HL-60 (cell line): ENCODE data around the gene TANC1.

Source experiments
- DNase-seq, 2 experiments: peaks; one replicate each; pipeline ENCODE4 v3.0.0-alpha.2; 2010 to 2020; ENCODE audit warnings: low read depth in 1 of 2, low spot score in 1 of 2
- H3K27ac ChIP-seq: fragments of 250-450 bp; sonication (Bioruptor Pico); replicated peaks from 2 replicates; pipeline ENCODE4 v1.5.1; 2020; ENCODE audit warnings: mild to moderate bottlenecking, moderate library complexity
- H3K27me3 ChIP-seq: fragments of 250-450 bp; sonication (Bioruptor Pico); 2 replicates; pipeline ENCODE4 v1.5.1; 2021; ENCODE audit warnings: mild to moderate bottlenecking, moderate library complexity; ENCODE audit not compliant: insufficient read depth, poor library complexity, severe bottlenecking
- H3K4me3 ChIP-seq: replicated peaks from 2 replicates; pipeline ENCODE4 v1.5.1; 2011; ENCODE audit warnings: mild to moderate bottlenecking, control low read depth, low read length; ENCODE audit not compliant: insufficient read depth
- GABPA ChIP-seq: IDR thresholded peaks from 2 replicates; pipeline ENCODE4 v1.6.1; 2012; ENCODE audit warnings: low read depth
- POLR2AphosphoS5 ChIP-seq: IDR thresholded peaks from 2 replicates; pipeline ENCODE4 v1.6.1; 2012; ENCODE audit warnings: low read depth
- SPI1 ChIP-seq: IDR thresholded peaks from 2 replicates; pipeline ENCODE4 v1.6.1; 2012; ENCODE audit warnings: low read depth, mild to moderate bottlenecking, borderline replicate concordance
- TF ChIP-seq, protein P1 (sequence below): IDR thresholded peaks from one replicate; pipeline ENCODE4 v1.5.1; 2011; ENCODE audit warnings: low read length, control low read depth, inconsistent platforms; ENCODE audit not compliant: insufficient read depth
- TF ChIP-seq, protein P2 (sequence below): IDR thresholded peaks from 2 replicates; pipeline ENCODE4 v1.6.1; 2012; ENCODE audit warnings: low read depth; ENCODE audit not compliant: insufficient replicate concordance

Gene TANC1

DNA sequence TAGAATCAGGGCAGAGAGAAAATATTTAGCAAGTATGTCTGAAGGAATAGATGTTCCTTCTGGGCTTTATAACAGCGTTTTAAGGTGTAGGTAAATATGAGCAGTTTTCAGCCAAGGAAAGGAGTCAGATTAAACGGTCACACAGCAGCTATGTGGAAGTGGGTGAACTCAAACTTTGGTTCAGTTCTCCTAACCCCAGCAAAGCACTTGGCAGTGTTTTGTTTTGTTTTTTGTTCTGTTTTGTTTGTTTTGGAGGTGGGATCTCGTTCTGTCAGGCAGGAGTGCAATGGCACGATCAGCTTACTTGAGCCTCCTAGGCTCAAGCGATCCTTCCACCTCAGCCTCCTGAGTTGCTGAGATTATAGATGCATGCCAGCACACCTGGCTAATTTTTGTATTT, 24.6 kb downstream of the TANC1 start:
- Histone ChIP-seq H3K27me3 (peaks cover 2% of the 10 kb centered on the region), H3K4me3 (no peak overlapping the region), H3K27ac (no peak overlapping the region)
- DNase-seq: no peak
- no peak for TF ChIP-seq SPI1
- TF ChIP-seq GABPA: no peak
- TF ChIP-seq, protein P1, sequence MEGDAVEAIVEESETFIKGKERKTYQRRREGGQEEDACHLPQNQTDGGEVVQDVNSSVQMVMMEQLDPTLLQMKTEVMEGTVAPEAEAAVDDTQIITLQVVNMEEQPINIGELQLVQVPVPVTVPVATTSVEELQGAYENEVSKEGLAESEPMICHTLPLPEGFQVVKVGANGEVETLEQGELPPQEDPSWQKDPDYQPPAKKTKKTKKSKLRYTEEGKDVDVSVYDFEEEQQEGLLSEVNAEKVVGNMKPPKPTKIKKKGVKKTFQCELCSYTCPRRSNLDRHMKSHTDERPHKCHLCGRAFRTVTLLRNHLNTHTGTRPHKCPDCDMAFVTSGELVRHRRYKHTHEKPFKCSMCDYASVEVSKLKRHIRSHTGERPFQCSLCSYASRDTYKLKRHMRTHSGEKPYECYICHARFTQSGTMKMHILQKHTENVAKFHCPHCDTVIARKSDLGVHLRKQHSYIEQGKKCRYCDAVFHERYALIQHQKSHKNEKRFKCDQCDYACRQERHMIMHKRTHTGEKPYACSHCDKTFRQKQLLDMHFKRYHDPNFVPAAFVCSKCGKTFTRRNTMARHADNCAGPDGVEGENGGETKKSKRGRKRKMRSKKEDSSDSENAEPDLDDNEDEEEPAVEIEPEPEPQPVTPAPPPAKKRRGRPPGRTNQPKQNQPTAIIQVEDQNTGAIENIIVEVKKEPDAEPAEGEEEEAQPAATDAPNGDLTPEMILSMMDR: no peak
- no peak for TF ChIP-seq POLR2AphosphoS5
- TF ChIP-seq, protein P2, sequence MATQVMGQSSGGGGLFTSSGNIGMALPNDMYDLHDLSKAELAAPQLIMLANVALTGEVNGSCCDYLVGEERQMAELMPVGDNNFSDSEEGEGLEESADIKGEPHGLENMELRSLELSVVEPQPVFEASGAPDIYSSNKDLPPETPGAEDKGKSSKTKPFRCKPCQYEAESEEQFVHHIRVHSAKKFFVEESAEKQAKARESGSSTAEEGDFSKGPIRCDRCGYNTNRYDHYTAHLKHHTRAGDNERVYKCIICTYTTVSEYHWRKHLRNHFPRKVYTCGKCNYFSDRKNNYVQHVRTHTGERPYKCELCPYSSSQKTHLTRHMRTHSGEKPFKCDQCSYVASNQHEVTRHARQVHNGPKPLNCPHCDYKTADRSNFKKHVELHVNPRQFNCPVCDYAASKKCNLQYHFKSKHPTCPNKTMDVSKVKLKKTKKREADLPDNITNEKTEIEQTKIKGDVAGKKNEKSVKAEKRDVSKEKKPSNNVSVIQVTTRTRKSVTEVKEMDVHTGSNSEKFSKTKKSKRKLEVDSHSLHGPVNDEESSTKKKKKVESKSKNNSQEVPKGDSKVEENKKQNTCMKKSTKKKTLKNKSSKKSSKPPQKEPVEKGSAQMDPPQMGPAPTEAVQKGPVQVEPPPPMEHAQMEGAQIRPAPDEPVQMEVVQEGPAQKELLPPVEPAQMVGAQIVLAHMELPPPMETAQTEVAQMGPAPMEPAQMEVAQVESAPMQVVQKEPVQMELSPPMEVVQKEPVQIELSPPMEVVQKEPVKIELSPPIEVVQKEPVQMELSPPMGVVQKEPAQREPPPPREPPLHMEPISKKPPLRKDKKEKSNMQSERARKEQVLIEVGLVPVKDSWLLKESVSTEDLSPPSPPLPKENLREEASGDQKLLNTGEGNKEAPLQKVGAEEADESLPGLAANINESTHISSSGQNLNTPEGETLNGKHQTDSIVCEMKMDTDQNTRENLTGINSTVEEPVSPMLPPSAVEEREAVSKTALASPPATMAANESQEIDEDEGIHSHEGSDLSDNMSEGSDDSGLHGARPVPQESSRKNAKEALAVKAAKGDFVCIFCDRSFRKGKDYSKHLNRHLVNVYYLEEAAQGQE: no peak

DNA sequence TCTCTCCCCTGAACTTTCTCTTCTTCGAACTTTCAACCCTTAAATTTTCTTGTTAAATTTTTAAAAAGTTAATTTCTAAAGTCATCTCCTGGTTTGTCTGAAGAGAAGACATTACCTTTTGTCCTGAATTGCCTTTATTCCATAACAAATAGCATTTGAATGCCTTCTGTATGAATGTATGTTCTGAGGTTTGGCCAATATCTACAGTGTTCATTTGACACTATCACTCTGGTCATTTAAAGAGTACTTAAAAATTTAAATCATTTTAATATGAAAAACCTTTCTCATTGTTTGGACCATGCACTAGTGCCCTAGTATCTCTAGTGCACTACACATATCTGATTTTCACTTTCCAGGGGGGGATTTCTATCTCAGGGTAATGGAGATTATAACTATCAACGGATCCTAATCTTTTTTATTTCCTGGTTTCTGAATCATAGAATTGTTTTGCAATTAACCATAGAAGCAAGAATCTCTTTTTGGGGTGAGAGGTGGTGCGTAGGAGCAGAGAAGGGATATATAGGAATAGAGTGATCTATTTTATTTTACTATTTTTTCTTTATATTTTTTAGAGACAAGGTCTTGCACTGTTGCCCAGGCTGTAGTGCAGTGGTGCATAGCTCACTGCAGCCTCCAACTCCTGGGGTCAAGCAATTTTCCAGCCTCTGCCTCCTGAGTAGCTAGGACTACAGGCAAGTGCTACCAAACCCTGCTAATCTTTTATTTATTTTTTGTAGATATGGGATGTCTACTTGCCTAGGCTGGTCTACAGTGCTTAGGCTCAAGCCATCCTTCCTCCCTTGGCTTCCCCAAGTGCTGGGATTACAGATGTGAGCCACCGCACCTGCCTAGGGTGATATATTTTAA, 25.5 kb downstream of the TANC1 start:
- no peak for DNase-seq
- TF ChIP-seq POLR2AphosphoS5: no peak
- Histone ChIP-seq H3K27me3 (peaks cover 2% of the 10 kb centered on the region), H3K27ac (no peak overlapping the region), H3K4me3 (no peak overlapping the region)

DNA sequence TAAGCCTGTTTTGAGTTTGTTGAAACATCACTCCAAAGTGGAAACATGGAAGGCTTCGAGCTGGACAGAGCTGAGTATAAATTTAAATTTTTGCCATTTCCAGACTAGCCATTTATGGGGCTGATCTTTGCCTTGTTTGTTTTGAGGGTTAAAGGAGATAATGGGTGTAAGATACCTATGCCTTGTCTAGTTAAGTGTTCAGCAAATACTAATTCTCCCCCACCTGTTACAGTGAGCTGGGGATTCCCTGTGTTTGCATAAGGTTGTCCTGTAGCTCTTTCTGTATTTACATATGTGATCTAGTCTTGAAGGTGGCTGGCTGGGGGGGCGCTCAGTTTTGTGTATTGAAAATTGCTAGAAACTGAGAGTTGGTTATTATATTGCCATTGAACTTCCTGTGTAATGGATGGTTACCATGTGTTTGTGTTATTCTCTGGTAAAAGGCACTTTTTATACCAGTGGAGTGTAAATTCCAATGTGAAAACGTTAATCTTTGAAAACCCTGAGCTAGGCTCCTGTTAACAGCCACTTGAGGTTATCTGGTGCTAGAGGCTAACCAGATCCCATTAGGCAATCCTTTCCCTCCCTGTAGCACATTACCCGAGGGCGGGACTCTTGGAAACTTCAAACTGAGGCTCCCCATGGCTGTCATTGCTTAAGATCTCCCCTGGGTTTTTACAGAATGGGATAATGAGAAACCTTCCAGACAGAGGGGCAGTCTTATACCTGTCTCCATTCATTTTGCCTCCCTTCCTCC, 26.7 kb downstream of the TANC1 start:
- Histone ChIP-seq H3K27ac (no peak overlapping the region), H3K27me3 (peaks cover 2% of the 10 kb centered on the region), H3K4me3 (no peak overlapping the region)
- DNase-seq: no peak
- TF ChIP-seq, protein P1: no peak
- TF ChIP-seq SPI1: no peak
- no peak for TF ChIP-seq POLR2AphosphoS5
- TF ChIP-seq, protein P2: no peak
- no peak for TF ChIP-seq GABPA

DNA sequence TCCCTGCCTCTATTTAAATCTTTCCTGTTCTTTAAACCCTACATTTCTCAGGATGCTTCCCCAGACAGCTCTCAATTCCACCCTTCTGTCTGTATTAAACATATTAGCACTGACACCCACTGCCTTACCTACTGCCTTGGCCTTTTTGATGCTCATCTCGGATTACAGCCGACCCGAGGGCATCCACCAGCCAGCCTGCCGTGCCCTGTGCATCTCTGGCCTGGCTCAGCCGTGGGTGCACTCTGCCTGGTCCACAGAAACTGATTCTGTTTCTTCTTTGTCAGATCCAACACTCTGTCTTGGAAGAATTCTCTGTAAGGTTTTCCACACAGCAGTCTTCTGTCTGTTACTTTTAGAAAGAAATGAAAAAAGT, 27.2 kb downstream of the TANC1 start:
- no peak for DNase-seq
- Histone ChIP-seq H3K27me3 (peaks cover 2% of the 10 kb centered on the region), H3K4me3 (no peak overlapping the region), H3K27ac (no peak overlapping the region)
- no peak for TF ChIP-seq SPI1
- TF ChIP-seq, protein P2: no peak
- no peak for TF ChIP-seq GABPA
- TF ChIP-seq, protein P1: no peak
- TF ChIP-seq POLR2AphosphoS5: no peak
